Right atrium auricular region (tissue), 2 donors: ENCODE data around the gene TGFBI. TPM values are rescaled to one million over a fixed set of nuclear protein-coding genes. Genes with fewer than 3 reads are reported as not detected.
"Not testable (repeated sequence)": the region's sequence is repeated elsewhere in the genome, so short reads cannot be mapped to it uniquely, and the experiment has no call there.

Source experiments
- DNase-seq: peaks from one replicate; pipeline ENCODE4 v3.0.0-alpha.2; 2019; ENCODE audit warnings: low spot score
- H3K27ac ChIP-seq, 2 donors: fragments of 200-600 bp; sonication (generic); 1 replicate in 1 of 2; 2 replicates in 1 of 2; pipeline ENCODE4 v1.5.1; 2016 to 2019
- H3K27me3 ChIP-seq, 2 donors: fragments of 200-600 bp; sonication (generic); one replicate each; pipeline versions ENCODE4 v1.5.1 to v1.6.0; 2017 to 2019
- H3K36me3 ChIP-seq: fragments of 200-600 bp; sonication (generic); one replicate; pipeline ENCODE4 v1.5.1; 2016
- H3K4me1 ChIP-seq, 2 donors: fragments of 200-600 bp; sonication (generic); one replicate each; pipeline versions ENCODE4 v1.5.1 to v1.6.0; 2017 to 2019
- H3K4me3 ChIP-seq, 2 donors: fragments of 200-600 bp; sonication (generic); 1 replicate in 1 of 2; 2 replicates in 1 of 2; pipeline ENCODE4 v1.5.1; 2017 to 2019; ENCODE audit warnings: mild to moderate bottlenecking in 1 of 2, moderate library complexity in 1 of 2
- H3K9me3 ChIP-seq, 2 donors: fragments of 200-600 bp; sonication (generic); one replicate each; pipeline ENCODE4 v1.5.1; 2019
- total RNA-seq, 2 donors: library from RNA; depleted of rRNA; stranded (reverse); fragments of >200 nt; gene quantifications; one replicate each; pipeline ENCODE4 v1.1.0, GENCODE V29; 2016
- TF ChIP-seq, protein P1 (sequence below), 2 donors: fragments of 200-600 bp; sonication (generic); IDR thresholded peaks; one replicate each; pipeline ENCODE4 v1.5.1; 2019; ENCODE audit warnings: antibody characterized with exemption in 2 of 2

TGFBI gene
- total RNA-seq, 2 donors from 2014 or later, result 30.4 to 65.0 TPM

DNA sequence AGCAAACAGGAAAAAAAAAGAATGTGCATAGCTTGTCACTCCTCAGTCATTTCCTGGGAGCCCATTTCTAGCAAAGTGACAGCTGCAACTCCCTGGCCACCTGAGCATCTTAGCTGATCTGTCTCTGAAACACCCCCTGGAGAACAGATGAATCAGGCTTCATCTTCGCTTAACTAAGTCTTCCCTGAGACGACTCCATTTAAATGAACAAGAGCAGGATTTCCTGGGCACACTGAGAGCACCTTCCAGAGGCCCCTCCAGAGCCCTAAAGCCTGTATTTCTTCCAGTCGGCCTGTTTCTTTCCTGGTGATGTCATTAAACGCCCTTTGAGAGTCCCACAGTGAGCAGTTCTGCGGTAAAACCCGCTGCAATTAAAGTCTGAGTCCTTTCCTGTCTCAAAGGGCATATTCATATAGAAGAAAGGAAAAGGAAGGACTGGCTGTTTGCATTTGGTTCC is 13.9 kb downstream of the TGFBI start:
- no peak overlapping the region for H3K4me3 ChIP-seq
- H3K27me3 ChIP-seq, result no peaks in the 10 kb centered on the region
- H3K4me1 ChIP-seq, result peaks cover 0 to 49% of the 10 kb centered on the region in 2 donors
- H3K9me3 ChIP-seq, result peaks cover 0 to 6% of the 10 kb centered on the region in 2 donors
- H3K27ac ChIP-seq, result no peak overlapping the region
- TF ChIP-seq, protein P1, sequence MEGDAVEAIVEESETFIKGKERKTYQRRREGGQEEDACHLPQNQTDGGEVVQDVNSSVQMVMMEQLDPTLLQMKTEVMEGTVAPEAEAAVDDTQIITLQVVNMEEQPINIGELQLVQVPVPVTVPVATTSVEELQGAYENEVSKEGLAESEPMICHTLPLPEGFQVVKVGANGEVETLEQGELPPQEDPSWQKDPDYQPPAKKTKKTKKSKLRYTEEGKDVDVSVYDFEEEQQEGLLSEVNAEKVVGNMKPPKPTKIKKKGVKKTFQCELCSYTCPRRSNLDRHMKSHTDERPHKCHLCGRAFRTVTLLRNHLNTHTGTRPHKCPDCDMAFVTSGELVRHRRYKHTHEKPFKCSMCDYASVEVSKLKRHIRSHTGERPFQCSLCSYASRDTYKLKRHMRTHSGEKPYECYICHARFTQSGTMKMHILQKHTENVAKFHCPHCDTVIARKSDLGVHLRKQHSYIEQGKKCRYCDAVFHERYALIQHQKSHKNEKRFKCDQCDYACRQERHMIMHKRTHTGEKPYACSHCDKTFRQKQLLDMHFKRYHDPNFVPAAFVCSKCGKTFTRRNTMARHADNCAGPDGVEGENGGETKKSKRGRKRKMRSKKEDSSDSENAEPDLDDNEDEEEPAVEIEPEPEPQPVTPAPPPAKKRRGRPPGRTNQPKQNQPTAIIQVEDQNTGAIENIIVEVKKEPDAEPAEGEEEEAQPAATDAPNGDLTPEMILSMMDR (IDR thresholded peaks at IDR 0.05), result no peak
- DNase-seq, result no peak
- no peaks in the 10 kb centered on the region for H3K36me3 ChIP-seq

GRCh38 chr5:136043551-136043950 is 14.8 kb downstream of the TGFBI start:
- no peak for DNase-seq
- no peaks in the 10 kb centered on the region for H3K27me3 ChIP-seq

GRCh38 chr5:136043968-136044610 is 15.3 kb downstream of the TGFBI start:
- H3K4me1 ChIP-seq, result peaks cover 0 to 46% of the 10 kb centered on the region in 2 donors
- TF ChIP-seq, protein P1 (IDR thresholded peaks at IDR 0.05), result no peak
- H3K4me3 ChIP-seq, result no peak overlapping the region
- H3K9me3 ChIP-seq, result no peaks in the 10 kb centered on the region
- H3K36me3 ChIP-seq, result no peaks in the 10 kb centered on the region
- no peak for DNase-seq
- peak overlapping the region; percentile 9 to 29 for H3K27ac ChIP-seq
- H3K27me3 ChIP-seq, result no peaks in the 10 kb centered on the region

More at GRCh38 chr5:136043551-136043950, 14.8 kb downstream of the TGFBI start:
- Histone ChIP-seq H3K9me3 (peaks cover 0 to 3% of the 10 kb centered on the region in 2 donors), H3K27ac (peak overlapping the region; percentile 9 to 29), H3K4me1 (peaks cover 0 to 46% of the 10 kb centered on the region in 2 donors), H3K36me3 (no peaks in the 10 kb centered on the region), H3K4me3 (no peak overlapping the region)
- TF ChIP-seq, protein P1 (IDR thresholded peaks at IDR 0.05), result no peak

GRCh38 chr5:136045026-136045425 is 16.2 kb downstream of the TGFBI start:
- H3K4me1 ChIP-seq, result peaks cover 0 to 38% of the 10 kb centered on the region in 2 donors
- H3K36me3 ChIP-seq, DNase-seq, H3K9me3 ChIP-seq, H3K27me3 ChIP-seq, H3K4me3 ChIP-seq, H3K27ac ChIP-seq: not testable (repeated sequence)

GRCh38 chr5:136046246-136046645 is 17.5 kb downstream of the TGFBI start:
- Histone ChIP-seq H3K4me3 (no peak overlapping the region), H3K9me3 (no peaks in the 10 kb centered on the region), H3K27ac (no peak overlapping the region), H3K27me3 (no peaks in the 10 kb centered on the region), H3K36me3 (no peaks in the 10 kb centered on the region), H3K4me1 (peaks cover 0 to 26% of the 10 kb centered on the region in 2 donors)
- TF ChIP-seq, protein P1 (IDR thresholded peaks at IDR 0.05), result no peak
- DNase-seq, result no peak

DNA sequence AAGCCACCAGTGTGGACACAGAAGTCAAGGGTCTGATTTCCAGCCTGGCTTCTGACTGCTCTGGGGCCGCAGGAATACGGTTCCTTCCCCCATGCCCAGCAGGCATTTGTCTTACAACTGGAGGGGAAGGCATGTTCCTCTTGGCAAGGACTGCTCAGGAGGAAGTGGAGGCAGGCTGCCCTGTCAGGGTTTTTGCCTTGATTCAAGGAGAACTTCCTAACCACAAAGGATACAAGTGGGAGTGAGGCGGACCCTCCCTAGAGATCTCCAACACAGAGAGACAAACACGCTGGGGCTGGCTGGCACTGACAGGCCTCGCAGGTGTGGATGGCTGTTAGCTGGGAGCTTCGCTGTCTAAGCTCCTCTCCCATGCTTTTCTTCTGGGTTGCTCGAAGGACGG is 19.1 kb downstream of the TGFBI start:
- no peaks in the 10 kb centered on the region for H3K9me3 ChIP-seq
- DNase-seq, result no peak
- H3K4me1 ChIP-seq, result peaks cover 0 to 14% of the 10 kb centered on the region in 2 donors
- no peak overlapping the region for H3K27ac ChIP-seq
- H3K27me3 ChIP-seq, result no peaks in the 10 kb centered on the region
- TF ChIP-seq, protein P1 (IDR thresholded peaks at IDR 0.05), result no peak
- no peaks in the 10 kb centered on the region for H3K36me3 ChIP-seq
- no peak overlapping the region for H3K4me3 ChIP-seq
